GM21526 (cell line): ENCODE data around the gene GBF1.
A peak's percentile ranks its signal among the peaks of the same experiment; 100 is the strongest.

ENCODE experiments used
- ATAC-seq: cut with Tn5 transposase; IDR thresholded peaks from one replicate; pipeline ENCODE4 v1.9.1; 2021; ENCODE audit warnings: moderate library complexity; ENCODE audit not compliant: unreplicated experiment, low FRiP score

Gene GBF1

DNA sequence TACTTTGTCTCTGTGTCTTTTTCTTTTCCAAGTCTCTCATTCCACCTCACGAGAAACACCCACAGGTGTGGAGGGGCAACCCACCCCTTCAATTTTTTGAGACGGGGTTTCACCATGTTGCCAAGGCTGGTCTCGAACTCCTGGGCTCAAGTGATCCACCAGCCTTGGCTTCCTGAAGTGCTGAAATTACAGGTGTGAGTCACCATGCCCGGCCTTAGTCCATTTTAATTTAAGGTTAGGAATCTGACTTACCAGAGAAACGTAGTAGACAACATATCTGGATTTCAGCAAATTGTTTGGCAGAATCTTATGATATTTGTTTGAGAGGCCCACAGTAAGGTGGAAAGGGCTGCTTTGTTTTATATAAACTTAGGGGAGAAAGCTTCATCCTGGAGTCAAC is 147.0 kb downstream of the GBF1 start:
- ATAC-seq: no peak

DNA sequence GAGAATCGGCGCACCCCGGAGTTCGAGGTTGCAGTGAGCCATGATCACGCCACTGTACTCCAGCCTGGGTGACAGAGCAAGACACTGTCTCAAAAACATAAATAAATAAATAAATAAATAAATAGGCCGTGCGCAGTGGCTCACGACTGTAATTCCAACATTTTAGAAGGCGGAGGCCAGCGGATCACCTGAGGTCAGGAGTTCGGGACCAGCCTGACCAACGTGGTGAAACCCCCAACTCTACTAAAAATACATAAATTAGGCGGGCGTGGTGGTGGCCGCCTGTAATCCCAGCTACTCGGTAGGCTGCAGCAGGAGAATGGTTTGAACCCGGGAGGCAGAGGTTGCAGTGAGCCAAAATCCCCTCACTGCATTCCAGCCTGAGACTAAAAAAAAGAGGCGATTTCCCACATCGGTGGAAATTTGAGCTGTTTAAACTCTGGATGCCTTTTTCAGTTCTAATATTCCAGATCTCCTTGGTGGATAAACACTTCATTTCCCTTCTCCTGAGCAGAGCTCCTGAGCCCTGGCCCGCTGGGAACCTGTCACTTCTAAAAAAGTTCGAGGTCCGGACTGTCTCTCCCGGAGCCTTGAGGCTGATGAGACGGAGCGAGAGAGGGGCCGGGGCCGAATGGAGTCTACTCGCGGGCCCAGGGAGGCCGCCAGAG is 148.2 kb downstream of the GBF1 start:
- no peak for ATAC-seq

- ATAC-seq: peak; percentile 77
Measured at GRCh38 chr10:102394079-102394800, 148.9 kb downstream of the GBF1 start.

DNA sequence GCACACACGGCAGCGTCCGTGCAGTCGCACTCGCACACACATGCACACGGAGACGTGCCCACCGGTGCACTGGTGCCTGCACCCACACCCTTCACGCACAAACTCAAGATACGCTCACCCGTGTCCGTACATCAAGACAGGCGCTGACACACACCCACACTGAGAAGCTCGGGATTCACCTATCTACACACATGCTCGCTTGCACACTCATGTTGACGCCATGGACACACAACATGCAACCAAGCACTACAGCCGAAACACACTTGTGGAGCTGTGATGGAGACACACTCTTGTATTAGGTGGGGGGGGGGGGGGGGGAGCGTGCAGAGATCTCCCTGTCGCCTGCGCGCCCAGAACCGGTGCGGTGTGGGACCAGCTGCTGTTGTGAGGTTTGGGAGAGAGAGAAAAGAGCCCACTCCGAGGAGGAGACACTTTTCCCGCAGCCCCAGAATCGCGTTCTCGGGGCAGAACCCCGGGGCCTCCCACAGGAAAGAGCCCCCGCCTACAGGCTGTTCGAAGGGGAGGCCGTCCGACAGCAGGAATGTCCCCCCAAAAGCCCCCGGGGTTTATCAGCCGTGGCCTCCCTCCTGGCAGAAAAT is 149.6 kb downstream of the GBF1 start:
- no peak for ATAC-seq

GRCh38 chr10:102395400-102396316 is 150.3 kb downstream of the GBF1 start, which contains the start of gene NFKB2:
NFKB2 (plus strand) TSS chr10:102395705; CDS start chr10:102395960, 255 bp downstream.
- no peak for ATAC-seq

DNA sequence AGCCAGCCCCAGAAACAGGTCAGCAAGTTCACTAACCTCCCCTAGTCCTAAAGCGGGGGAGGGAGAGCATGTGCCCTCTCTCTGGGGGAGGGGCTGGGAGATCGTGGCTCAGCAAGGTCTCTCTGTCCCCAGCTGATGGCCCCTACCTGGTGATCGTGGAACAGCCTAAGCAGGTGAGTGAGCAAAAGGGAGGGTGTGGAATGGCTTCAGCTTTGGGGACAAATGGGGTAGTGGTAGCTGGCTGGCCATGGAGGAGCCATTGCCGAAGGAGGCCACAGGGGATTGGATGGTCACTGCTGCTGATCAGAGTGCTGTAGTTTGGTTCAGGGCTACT is 151.0 kb downstream of the GBF1 start:
- ATAC-seq: no peak

GRCh38 chr10:102396730-102397151 is 151.4 kb downstream of the GBF1 start:
- no peak for ATAC-seq

- no peak for ATAC-seq
Measured at GRCh38 chr10:102397222-102398171, 152.2 kb downstream of the GBF1 start.

DNA sequence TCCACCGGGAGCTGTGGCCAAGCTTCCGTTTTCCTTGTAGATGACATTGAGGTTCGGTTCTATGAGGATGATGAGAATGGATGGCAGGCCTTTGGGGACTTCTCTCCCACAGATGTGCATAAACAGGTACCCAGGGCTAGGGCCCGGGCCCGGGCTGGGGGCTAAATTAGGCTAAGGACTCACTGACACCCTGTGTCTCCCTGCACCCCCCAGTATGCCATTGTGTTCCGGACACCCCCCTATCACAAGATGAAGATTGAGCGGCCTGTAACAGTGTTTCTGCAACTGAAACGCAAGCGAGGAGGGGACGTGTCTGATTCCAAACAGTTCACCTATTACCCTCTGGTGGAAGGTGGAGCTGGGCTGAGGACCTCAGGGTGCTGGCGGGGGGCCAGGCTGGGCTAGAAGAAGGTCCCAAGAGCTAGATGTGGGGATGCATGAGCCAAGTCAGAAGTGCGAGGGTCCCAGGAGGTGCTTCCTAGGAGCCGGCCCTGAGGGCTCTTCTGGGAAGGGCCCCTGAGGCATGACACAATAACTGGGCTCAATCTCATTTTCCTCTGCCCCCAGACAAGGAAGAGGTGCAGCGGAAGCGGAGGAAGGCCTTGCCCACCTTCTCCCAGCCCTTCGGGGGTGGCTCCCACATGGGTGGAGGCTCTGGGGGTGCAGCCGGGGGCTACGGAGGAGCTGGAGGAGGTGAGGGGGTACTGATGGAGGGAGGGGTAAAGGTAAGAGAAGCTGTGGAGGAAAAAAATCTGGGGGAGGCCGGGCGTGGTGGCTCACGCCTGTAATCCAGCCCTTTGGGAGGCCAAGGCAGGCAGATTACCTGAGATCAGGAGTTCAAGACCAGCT is 153.1 kb downstream of the GBF1 start:
- no peak for ATAC-seq

DNA sequence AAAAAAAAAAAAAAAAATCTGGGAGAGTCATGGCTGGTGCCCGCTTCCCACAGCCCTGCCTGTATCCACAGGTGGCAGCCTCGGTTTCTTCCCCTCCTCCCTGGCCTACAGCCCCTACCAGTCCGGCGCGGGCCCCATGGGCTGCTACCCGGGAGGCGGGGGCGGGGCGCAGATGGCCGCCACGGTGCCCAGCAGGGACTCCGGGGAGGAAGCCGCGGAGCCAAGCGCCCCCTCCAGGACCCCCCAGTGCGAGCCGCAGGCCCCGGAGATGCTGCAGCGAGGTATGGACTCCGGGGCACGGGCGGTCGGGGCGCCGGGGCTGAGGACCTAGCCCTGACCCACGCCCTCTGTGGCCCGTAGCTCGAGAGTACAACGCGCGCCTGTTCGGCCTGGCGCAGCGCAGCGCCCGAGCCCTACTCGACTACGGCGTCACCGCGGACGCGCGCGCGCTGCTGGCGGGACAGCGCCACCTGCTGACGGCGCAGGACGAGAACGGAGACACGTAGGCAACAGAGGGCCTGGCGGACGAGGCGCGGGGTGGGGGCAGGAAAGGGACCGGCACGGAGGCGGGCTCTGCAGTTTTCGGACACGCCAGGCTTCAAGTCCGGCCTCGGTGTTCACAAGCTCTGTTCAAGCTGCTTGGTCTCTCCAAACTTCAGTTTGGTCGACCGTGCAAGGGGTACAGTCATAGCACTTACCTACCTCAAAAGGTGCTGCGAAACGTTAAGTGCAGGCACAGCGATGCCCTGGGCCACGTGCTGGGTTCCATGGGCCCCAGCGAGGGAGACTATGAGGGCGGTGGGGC is 154.1 kb downstream of the GBF1 start:
- ATAC-seq: peak; percentile 35

- ATAC-seq: no peak
Measured at GRCh38 chr10:102400076-102400475, 154.7 kb downstream of the GBF1 start.

- ATAC-seq: no peak
Measured at GRCh38 chr10:102400598-102401341, 155.4 kb downstream of the GBF1 start.

- ATAC-seq: no peak
Measured at GRCh38 chr10:102401342-102401654, 156.0 kb downstream of the GBF1 start.

DNA sequence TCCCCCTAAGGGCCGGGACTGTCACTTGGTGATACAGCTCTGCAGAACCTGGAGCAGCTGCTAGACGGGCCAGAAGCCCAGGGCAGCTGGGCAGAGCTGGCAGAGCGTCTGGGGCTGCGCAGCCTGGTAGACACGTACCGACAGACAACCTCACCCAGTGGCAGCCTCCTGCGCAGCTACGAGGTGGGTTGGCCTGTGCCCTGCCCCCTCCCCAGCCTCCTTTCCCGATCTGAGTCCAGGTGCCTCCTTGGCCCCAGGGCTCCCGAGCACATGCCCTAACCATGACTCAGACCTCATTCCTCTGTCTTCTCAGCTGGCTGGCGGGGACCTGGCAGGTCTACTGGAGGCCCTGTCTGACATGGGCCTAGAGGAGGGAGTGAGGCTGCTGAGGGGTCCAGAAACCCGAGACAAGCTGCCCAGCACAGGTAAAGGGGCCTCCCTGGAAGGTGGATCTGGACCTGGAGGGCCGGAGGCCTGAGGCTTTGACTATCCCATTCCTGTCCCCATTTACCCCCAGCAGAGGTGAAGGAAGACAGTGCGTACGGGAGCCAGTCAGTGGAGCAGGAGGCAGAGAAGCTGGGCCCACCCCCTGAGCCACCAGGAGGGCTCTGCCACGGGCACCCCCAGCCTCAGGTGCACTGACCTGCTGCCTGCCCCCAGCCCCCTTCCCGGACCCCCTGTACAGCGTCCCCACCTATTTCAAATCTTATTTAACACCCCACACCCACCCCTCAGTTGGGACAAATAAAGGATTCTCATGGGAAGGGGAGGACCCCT is 156.6 kb downstream of the GBF1 start:
- no peak for ATAC-seq

- ATAC-seq: no peak
Measured at GRCh38 chr10:102402512-102402896, 157.2 kb downstream of the GBF1 start.

- no peak for ATAC-seq
Measured at GRCh38 chr10:102403115-102403514, 157.8 kb downstream of the GBF1 start.
